Activated T-cell treated with anti-CD3 and anti-CD28 coated beads, Interleukin-2, amount 50 U/mL, for 4 hours (primary cell): Measurements from ENCODE around the gene TOB2. TPM values are rescaled to one million over a fixed set of nuclear protein-coding genes. Genes with fewer than 3 reads are reported as not detected.
"Not testable (repeated sequence)": the region's sequence is repeated elsewhere in the genome, so short reads cannot be mapped to it uniquely, and the experiment has no call there.

Source experiments
- ATAC-seq, 2 donors: fragments of 200-7000 bp; cut with Tn5 transposase; one replicate each; pipeline ENCODE4 v1.10.0; 2021
- DNase-seq: peaks from one replicate; pipeline ENCODE4 v3.0.0-alpha.2; 2020
- H3K27me3 Mint-ChIP-seq: one replicate; pipeline ENCODE4 v1.8.0; 2021; ENCODE audit warnings: low read depth, mixed read lengths
- H3K36me3 Mint-ChIP-seq: one replicate; pipeline ENCODE4 v1.8.0; 2022; ENCODE audit warnings: mixed read lengths; ENCODE audit not compliant: insufficient read depth
- H3K4me1 Mint-ChIP-seq: one replicate; pipeline ENCODE4 v1.8.0; 2021; ENCODE audit warnings: low read depth, mixed read lengths
- H3K4me3 Mint-ChIP-seq: one replicate; pipeline ENCODE4 v1.8.0; 2021; ENCODE audit warnings: mild to moderate bottlenecking, moderate library complexity, mixed read lengths
- H3K9me3 Mint-ChIP-seq: one replicate; pipeline ENCODE4 v1.8.0; 2021; ENCODE audit warnings: mixed read lengths
- total RNA-seq, 3 donors: library from RNA; stranded (reverse); gene quantifications; one replicate each; pipeline ENCODE4 v1.2.1, GENCODE V29; 2021

TOB2 gene
- total RNA-seq, 3 donors from 2014 or later, result 56.4 to 69.6 (median 61.0) TPM

DNA sequence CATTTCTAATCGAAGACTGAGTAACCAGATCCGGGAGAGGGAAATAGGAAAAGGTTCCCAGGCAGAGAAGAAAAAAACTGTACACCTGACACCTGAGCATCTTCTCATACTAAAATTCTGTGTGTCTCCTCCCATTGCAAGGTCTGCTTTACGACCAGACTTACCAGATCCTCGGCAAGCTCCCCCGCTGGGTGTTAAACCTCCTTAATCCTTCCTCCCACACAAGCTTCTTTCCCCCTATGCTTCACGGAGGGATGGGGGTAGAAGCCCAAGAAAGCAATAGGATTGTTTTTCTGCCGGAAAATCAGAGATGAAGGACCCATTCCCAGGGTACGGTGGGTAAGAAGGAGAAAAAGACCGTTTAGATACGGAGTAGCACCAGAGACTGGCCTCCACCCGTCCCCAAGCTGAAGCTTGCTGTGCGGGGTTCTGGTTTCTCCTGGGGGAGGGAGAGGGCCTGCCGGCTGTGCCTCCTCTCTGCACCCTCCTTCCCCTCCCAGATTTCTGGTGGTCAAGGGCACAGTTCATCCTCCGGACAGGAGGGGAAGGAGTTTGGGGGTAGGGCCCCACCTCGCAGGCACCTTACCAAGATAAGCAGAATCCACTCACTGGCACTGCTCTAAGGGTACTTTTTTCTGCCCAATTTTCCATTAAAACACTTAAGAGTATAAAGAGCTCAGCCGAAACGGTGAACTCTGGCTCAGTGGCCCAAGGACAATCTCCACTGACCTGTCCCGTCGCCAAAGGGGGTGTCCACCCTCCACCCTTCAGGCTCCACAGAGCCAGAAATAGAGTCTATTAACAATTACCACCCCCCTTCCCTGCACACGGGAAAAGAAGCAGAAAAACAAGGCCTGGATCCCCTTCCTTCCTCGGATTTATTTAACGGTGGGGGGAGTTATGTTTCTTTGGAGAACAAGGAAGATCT, 1.2 kb downstream of the TOB2 start:
- H3K36me3 Mint-ChIP-seq, result peaks cover 9% of the 10 kb centered on the region
- peaks cover 22% of the 10 kb centered on the region for H3K4me1 Mint-ChIP-seq
- H3K4me3 Mint-ChIP-seq, result peak overlapping the region; percentile 97
- DNase-seq, result no peak
- no peaks in the 10 kb centered on the region for H3K9me3 Mint-ChIP-seq
- no peaks in the 10 kb centered on the region for H3K27me3 Mint-ChIP-seq
- ATAC-seq, result no peak

DNA sequence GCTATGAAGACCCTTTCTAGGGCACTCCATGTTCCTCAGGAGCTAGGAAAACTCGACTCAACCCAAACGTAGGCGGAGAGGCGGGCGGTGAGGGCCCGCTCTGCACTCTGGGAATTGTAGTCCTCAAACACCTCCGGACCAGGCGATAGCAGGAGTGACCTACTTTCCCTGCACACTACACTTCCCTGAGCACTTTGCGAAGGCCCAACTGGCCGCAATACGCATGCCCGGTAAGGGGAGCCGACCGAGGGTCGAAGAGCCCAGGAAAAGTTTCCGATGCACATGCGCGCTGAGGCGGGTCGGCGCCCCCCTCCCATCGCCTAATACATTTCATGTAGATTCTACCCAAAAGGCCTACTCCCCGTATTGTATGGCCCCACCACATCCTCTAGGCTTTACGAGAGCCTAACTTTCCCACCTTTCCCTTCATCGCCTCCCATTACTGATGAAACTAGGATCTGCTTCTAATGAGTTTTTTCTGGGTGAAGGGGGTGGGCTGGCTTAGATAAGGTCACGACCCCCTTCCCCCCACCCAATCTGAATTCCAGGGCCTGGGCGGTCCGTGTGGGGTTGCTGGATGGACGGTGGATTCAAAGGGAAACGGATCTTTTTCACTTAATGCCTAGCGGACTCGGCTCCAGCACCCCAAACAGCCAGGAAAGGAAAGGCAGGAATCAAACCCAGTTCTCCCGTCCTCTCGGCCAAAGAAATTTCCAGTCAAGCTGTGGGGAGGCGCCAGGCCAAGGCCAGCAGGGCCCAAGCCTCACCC, 2.1 kb downstream of the TOB2 start:
- ATAC-seq (peak; percentile 47), DNase-seq (peak; percentile 77)
- Mint-ChIP-seq H3K9me3 (no peaks in the 10 kb centered on the region), H3K4me1 (peaks cover 22% of the 10 kb centered on the region), H3K4me3 (peak overlapping the region; percentile 97), H3K36me3 (peaks cover 9% of the 10 kb centered on the region), H3K27me3 (no peaks in the 10 kb centered on the region)

DNA sequence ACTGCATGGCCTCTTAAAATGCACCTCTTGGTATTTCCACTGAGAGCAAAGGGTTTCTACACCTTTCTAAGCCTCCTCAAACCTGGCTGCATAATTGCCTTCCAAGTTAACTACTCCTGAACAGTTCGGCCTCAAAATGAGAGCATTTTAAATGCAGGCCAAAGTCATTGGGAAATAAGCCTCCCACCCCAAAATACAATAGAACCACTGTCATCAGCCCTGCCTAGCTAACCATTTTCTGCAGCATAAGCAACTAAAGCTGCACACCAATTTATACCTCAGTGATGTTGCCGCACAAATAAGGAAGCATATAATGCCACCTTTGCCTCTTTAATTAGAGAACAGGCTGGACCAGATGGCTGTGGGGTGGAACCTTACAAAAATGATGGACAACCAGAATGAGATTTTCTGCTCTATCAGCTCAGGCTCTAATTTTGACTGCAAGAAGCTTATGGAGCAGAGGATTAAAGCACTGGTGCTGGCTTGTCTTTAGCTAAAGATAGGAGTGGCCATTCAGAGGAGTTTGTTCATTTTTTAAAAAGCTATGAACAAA, 4.3 kb downstream of the TOB2 start:
- H3K4me1 Mint-ChIP-seq, result peaks cover 18% of the 10 kb centered on the region
- no peak overlapping the region for H3K4me3 Mint-ChIP-seq
- ATAC-seq, result no peak
- H3K36me3 Mint-ChIP-seq, result peaks cover 11% of the 10 kb centered on the region
- DNase-seq, result no peak
- no peaks in the 10 kb centered on the region for H3K9me3 Mint-ChIP-seq
- H3K27me3 Mint-ChIP-seq, result no peaks in the 10 kb centered on the region

DNA sequence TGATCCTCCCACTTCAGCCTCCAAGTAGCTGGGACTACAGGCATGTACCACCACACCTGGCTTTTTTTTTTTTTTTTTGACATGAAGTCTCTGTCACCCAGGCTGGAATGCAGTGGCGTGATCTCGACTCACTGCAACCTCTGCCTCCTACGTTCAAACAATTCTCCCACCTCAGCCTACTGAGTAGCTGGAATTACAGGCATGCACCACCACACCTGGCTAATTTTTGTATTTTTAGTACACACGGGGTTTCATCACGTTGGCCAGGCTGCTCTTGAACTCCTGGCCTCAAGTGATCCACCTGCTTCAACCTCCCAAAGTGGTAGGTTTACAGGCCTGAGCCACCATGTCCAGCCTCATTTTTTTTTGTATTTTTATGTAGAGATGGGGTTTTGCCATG, 6.1 kb downstream of the TOB2 start:
- not testable (repeated sequence) for H3K4me3 Mint-ChIP-seq, ATAC-seq, DNase-seq, H3K27me3 Mint-ChIP-seq, H3K9me3 Mint-ChIP-seq
- Mint-ChIP-seq H3K36me3 (peaks cover 26% of the 10 kb centered on the region), H3K4me1 (peaks cover 18% of the 10 kb centered on the region)

DNA sequence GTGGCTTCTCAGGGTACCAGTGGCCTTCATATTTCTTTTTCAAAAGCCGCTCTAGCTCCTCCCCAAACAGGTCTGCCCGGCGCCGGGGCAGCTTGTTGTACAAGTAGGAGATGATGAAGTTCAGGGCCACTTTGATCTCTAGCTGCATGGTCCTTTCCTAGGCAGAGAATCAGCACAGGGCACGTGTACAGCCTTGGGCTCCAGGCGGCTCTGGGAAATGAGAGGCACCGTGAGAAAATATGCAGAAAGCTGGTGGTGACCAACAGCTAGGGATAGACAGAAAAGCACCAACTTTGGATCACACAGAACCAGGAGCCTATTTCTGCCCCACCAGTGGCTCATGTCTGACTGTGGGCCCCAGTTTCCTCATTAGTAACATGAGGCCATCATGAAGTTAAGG, 9.4 kb downstream of the TOB2 start:
- H3K4me3 Mint-ChIP-seq, result no peak overlapping the region
- no peaks in the 10 kb centered on the region for H3K9me3 Mint-ChIP-seq
- no peak for DNase-seq
- H3K4me1 Mint-ChIP-seq, result peaks cover 8% of the 10 kb centered on the region
- peaks cover 19% of the 10 kb centered on the region for H3K36me3 Mint-ChIP-seq
- no peaks in the 10 kb centered on the region for H3K27me3 Mint-ChIP-seq
- ATAC-seq, result no peak

DNA sequence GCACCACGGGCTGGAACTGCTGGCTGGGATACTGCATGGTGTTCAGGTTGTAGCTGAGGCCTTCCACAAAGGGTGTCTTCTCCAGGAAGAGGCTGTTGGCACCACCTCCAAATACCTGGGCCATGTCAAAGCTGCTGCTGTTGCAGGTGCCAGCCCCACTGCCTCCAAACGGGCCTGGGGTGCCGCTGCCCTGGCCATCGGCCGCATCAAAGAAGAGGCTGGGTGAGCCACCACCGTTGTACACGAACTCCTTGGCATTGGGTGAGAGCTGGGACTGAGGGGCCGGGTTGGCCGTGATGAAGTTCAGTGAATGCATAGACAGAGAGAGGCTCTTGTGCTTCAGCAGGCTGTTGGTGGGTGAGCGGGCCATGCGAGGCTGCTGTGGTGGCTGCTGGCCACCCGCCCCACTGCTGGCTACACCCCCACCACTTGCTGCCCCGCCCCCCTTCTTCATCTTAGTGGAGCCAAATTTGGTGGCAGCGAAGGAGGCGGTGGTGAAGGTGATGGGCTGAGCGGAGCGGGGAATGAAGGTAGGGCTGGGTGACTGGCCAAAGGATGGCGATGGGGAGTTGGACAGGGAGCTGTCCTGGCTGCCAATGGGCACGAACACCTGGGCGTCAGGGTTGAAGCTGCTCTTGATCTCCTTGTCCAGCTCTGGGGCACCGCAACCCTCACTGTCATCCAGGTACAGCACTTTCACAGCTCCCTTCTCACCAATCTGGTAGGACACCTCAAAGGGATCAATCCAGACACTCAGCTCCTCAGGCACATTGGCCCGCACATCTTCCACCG, 10.1 kb downstream of the TOB2 start:
- peaks cover 18% of the 10 kb centered on the region for H3K36me3 Mint-ChIP-seq

DNA sequence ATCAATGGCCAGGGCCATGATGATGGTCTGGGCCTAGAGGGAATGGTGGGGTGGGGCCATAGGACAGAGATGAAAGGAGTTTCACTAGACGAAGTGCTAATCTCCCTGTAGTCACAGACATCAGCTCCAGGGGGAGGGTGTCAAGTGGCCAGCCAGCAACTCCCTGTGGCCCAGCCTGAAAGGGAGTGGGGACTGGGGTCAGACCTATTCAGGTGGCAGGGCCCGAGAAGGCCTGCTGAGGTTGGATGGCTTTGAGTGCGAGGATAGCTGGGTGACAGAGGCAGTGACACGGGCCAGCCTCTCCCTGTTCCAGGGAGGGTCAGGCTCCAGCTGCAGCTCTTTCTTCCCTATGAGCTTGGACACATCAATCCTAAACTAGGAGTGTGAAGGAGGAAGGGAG, 11.0 kb downstream of the TOB2 start:
- Mint-ChIP-seq H3K36me3 (peaks cover 24% of the 10 kb centered on the region), H3K4me3 (no peak overlapping the region), H3K9me3 (no peaks in the 10 kb centered on the region)

More for the DNA sequence above, 10.1 kb downstream of the TOB2 start:
- DNase-seq (no peak), ATAC-seq (no peak)
- peaks cover 6% of the 10 kb centered on the region for H3K4me1 Mint-ChIP-seq
- H3K4me3 Mint-ChIP-seq, result no peak overlapping the region
- H3K9me3 Mint-ChIP-seq, result no peaks in the 10 kb centered on the region
- H3K27me3 Mint-ChIP-seq, result no peaks in the 10 kb centered on the region

DNA sequence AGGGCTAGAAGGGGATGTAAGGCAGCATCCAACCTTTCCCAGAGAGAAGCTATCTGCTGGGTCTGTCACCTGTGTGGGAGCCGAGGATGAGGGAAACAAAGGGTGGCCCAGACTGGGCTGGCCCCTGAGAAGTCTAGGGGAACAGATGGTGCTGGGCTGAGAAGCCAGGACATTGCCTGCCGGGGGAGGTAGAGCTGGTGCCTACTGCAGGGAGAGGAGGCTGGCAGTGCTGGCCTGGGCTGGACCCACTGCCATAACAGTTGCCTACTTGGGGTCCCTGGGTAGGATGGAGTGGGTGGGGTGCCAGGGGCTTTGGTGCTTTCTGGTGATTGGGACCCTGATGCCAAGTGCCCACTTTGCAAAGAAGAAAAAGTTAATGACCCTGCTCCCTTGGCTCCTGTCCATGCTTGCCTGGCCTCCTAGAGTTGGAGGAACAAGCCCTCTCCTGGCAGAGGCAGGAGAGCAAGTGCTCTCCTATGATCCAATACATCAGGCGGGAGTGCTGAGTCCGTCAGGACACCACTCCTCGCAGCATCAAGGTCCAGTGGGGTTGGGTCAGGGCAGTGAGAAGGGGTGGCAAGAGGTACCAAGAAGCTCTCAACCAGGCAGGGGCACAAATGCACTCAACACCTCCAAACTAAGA, 12.1 kb downstream of the TOB2 start:
- ATAC-seq, H3K27me3 Mint-ChIP-seq, H3K4me3 Mint-ChIP-seq, H3K4me1 Mint-ChIP-seq, DNase-seq, H3K9me3 Mint-ChIP-seq: not testable (repeated sequence)
- peaks cover 24% of the 10 kb centered on the region for H3K36me3 Mint-ChIP-seq

More for the DNA sequence above, 11.0 kb downstream of the TOB2 start:
- ATAC-seq (no peak), DNase-seq (no peak)
- Mint-ChIP-seq H3K27me3 (no peaks in the 10 kb centered on the region), H3K4me1 (peaks cover 3% of the 10 kb centered on the region)

DNA sequence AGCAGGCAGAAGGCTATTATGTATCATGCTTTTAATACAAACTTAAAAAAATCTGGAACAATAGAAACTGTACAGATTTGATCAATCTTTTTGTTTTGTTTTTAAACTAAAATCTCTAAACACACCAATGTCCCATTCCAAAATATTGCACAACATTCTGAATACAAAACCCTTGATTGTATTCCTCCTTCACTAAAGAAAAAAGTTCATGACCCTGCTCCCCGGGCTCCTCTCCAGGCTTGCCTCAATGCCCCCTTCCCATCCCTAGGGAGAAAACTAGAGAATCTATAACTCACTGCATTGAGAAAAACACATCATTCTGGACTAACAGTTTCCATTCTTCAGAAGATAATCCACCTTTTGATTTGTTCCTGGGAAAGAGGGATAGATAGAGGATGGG, 13.1 kb downstream of the TOB2 start:
- not testable (repeated sequence) for H3K4me3 Mint-ChIP-seq, H3K9me3 Mint-ChIP-seq, H3K4me1 Mint-ChIP-seq, H3K27me3 Mint-ChIP-seq, ATAC-seq, DNase-seq
- H3K36me3 Mint-ChIP-seq, result peaks cover 24% of the 10 kb centered on the region

DNA sequence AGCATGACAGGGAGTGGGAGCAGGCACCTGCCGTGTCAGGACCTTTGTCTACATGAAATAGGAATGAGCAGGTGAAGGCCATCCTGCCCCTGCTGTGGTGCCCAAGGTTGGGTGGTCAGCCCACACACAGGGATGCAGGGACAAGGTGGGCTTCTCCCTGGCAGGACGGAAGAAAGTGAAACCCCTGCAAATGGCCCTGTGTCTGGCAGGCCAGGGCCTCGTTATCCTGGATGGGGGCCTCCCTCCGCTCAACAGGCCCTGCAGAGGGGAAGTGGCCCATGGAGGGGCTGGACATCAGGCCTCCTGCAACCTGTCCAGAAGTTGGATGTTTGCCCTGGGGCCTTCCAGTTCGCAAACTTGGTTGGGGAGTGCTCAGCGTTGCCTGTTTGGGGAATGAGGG, 14.9 kb downstream of the TOB2 start:
- Mint-ChIP-seq H3K36me3 (peaks cover 20% of the 10 kb centered on the region), H3K27me3 (no peaks in the 10 kb centered on the region), H3K4me3 (no peak overlapping the region), H3K9me3 (no peaks in the 10 kb centered on the region), H3K4me1 (peaks cover 3% of the 10 kb centered on the region)
- DNase-seq, result no peak
- no peak for ATAC-seq

DNA sequence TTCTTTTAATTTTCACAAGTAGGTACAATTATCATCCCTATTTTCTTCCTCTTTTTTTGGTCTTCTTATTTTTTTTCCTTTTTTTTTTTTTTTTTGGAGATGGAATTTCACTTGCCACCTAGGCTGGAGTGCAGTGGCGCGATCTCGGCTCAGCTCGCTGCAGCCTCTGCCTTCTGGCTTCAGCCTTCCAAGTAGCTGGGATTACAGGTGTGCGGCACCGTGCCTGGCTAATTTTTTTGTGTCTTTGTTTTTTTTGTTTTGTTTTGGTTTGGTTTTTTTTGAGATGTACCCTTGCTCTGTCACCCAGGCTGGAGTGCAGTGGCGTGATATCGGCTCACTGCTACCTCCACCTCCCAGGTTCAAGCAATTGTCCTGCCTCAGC, 16.7 kb downstream of the TOB2 start:
- no peaks in the 10 kb centered on the region for H3K27me3 Mint-ChIP-seq
- H3K4me3 Mint-ChIP-seq, result no peak overlapping the region
- H3K4me1 Mint-ChIP-seq, result peaks cover 13% of the 10 kb centered on the region
- no peaks in the 10 kb centered on the region for H3K9me3 Mint-ChIP-seq
- DNase-seq, result no peak
- no peak for ATAC-seq
- peaks cover 13% of the 10 kb centered on the region for H3K36me3 Mint-ChIP-seq

DNA sequence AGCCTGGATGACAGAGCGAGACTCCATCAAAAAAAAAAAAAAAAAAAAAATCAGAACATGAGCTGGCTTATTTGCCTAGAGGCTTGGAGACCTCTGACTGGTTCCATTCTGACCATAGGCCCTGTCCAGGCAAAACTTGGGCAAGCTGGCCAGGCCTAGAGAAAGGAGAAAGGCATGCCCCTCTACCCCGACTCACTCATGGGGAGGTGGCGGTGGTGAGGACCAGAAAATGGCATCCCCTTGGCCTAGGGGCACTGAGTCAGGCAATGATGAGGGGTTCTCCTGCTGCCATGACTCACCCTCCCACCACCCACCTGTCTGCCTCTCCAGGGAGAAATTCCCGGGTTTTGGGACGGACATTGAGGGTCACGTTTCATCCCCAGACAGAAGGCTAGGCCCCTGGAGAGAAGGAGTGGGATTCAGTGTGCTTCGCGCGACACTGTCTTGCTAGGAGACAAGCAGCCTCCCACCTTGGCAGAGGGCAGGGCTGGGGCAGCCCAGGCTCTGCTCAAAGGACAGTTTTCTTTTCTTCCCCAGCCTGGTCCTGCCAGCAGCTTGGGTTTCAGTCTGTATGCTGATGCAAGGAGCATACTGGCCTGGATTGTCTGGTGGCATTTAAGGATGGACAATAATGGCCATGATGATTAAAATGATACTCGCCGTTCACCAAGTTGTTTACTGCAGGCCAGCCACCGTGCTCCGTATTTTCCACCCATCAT, 17.2 kb downstream of the TOB2 start:
- ATAC-seq (peak in 1 of 2 donors; percentile 12), DNase-seq (no peak)
- Mint-ChIP-seq H3K4me1 (peaks cover 13% of the 10 kb centered on the region), H3K4me3 (no peak overlapping the region), H3K9me3 (no peaks in the 10 kb centered on the region), H3K27me3 (no peaks in the 10 kb centered on the region), H3K36me3 (peaks cover 13% of the 10 kb centered on the region)
